ENCODE results near the gene PNKP.
"Not testable (repeated sequence)": the region's sequence is repeated elsewhere in the genome, so short reads cannot be mapped to it uniquely, and the experiment has no call there.

PNKP gene

DNA sequence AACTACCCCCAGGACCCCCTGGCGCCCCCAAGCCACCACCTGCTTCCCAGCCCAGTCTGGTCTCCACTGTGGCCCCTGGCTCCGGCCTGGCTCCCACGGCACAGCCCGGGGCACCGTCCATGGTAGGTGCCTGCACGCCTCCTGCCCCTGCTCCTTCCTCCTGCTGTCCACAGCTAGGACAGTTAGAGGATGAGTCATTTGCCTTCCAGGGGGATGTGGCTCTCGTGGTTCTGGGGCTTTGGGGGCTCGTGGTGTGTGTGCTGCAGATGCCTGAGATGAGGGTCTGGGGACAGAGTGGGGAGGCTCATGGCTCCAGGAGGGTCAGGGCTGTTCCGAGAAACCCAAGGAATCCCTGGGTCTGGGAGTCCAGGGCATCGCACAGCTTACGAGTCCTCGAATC is 36.6 kb downstream of the PNKP start:
- DNase-seq (ENCODE audit: extremely low spot score, insufficient read length, low read depth) (no peak), FAIRE-seq (no peak)

DNA sequence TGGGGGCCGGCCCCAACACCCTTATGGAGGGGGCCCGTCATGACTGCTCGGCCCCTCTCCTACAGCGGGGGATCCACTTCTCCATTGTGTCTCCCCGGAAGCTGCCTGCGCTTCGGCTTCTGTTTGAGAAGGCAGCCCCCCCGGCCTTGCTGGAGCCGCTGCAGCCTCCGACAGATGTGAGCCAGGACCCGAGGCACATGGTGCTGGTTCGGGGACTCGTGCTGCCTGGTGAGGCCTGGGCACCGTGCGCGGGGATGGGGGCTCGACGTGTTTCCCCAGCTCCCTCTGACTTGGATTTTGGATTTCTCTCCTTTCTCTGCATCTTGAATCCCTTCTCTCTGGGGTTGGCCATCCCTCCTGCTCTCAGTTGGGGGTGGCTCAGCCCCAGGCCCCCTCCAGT is 37.7 kb downstream of the PNKP start:
- DNase-seq (ENCODE audit: extremely low spot score, insufficient read length, low read depth): no peak
- no peak for FAIRE-seq

DNA sequence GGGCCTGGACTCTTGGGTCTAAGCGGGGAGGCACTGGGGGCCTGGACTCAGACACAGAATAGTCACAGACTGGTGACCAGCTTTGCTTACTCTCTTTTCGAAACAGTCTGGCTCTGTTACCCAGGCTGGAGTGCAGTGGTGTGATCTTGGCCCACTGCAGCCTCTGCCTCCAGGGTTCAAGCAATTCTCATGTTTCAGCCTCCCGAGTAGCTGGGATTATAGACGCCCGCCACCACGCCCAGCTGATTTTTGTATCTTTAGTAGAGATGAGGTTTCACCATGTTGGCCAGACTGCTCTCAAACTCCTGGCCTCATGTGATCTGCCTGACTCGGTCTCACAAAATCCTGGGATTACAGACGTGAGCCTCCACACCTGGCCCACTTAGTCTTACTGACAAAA is 38.2 kb downstream of the PNKP start:
- no peak for FAIRE-seq
- DNase-seq (ENCODE audit: extremely low spot score, insufficient read length, low read depth): no peak

DNA sequence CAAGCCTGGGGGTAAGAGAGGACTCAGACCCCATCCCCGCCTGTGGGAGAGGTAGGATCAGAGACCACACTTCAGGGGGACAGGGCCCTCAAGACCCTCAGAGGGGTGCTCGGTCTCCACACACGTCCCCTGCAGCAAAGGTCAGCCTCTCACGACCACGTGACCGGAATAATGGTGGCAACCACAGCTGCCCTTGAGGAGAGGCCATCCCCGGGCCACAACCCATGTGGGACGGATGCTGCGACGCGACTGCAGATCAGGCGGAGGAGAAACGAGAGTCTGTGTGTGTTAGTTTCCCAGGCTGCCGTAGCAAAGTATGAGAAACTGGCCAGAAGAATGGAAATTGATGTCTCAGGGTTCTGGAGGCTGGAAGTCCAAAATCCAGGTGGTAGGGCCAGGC is 40.3 kb downstream of the PNKP start:
- FAIRE-seq (no peak), DNase-seq (ENCODE audit: extremely low spot score, insufficient read length, low read depth) (no peak)

DNA sequence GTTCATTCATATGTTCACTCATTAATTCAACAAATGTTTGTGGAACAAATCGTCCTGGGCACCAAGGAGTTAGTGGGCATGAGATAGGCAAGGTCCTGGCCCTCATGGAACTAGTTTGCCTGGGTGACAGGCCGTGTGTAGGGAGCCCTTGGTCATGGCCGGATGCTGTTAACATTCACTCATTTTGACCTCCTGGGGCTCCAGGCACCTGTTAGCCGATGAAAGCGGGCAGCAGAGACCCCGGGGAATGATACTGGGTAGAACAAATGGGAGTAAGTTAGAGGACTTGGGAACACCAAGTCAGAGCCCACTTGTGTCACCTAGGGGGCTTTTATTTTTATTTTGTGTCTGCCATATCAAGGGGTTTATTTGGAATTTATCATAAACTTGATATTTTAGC is 42.7 kb downstream of the PNKP start:
- DNase-seq (ENCODE audit: extremely low spot score, insufficient read length, low read depth) (no peak), FAIRE-seq (no peak)

DNA sequence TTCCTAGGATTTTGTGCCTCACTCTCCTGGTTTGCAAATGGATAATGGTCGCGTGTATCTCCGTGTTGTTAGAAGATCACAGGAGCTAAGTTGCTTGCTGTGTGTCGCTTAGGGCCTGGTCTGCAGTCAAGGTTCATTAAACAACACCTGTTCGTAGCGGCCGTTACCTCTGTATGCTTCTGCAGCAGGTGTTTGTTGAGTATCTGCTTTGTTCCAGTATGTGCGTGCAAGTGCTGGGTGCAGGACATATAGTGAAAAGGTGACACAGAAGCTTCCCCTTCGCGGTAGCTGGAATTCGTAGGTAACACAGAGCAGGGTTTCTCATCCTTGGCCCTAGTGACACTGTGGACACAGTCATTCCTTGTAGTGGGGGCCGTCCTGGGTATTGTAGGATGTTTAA is 43.9 kb downstream of the PNKP start:
- FAIRE-seq (no peak), DNase-seq (ENCODE audit: extremely low spot score, insufficient read length, low read depth) (no peak)

DNA sequence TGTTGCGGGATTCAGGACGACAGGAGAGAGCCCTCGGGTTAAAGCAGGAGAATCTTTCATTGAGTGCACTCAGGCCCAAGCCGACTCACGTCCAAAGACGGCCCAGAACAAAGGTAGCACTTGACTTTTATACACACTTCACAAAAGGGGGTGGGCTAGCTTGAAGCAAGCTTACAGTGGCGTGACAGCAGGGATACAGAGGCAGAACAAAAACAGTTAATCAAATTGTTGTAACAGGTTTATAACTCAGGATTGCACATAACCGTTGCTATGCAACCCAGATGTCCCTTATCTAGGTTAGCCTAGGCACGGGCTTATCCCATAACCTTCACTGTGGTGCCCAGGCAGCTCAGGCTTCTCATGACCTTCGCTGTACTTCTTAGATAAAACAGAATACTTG is 47.3 kb downstream of the PNKP start:
- FAIRE-seq: no peak

DNA sequence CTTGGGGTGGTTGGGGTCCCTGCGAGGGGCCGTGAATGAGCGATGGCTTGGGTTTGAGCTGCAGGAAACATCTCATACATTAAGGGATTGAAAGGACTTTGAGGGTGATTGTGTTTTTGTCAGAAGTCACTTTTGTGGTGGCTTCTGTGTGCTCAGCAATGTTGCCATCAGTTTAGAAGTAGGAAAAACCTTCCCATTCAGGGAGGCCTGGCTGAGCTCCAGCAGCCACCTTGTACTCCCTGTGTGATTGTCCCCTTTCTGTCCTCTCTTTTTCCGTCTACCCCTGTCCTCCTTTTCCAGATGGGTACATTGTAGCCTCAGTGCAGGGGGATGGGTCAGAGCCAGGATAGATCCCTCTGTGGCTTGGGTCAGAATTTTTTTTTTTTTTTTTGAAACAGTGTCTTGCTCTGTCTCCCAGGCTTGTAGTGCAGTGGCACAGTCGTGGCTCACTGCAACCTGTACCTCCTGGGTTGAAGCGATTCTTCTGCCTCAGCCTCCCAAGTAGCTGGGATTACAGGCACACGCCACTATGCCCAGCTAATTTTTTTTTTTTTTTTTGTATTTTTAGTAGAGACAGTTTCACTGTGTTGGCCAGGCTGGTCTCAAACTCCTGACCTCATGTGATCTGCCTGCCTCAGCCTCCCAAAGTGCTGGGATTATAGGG is 47.8 kb downstream of the PNKP start:
- FAIRE-seq; DNase-seq (ENCODE audit: extremely low spot score, insufficient read length, low read depth): not testable (repeated sequence)

More for the DNA sequence above, 47.3 kb downstream of the PNKP start:
- no peak for DNase-seq (ENCODE audit: extremely low spot score, insufficient read length, low read depth)

DNA sequence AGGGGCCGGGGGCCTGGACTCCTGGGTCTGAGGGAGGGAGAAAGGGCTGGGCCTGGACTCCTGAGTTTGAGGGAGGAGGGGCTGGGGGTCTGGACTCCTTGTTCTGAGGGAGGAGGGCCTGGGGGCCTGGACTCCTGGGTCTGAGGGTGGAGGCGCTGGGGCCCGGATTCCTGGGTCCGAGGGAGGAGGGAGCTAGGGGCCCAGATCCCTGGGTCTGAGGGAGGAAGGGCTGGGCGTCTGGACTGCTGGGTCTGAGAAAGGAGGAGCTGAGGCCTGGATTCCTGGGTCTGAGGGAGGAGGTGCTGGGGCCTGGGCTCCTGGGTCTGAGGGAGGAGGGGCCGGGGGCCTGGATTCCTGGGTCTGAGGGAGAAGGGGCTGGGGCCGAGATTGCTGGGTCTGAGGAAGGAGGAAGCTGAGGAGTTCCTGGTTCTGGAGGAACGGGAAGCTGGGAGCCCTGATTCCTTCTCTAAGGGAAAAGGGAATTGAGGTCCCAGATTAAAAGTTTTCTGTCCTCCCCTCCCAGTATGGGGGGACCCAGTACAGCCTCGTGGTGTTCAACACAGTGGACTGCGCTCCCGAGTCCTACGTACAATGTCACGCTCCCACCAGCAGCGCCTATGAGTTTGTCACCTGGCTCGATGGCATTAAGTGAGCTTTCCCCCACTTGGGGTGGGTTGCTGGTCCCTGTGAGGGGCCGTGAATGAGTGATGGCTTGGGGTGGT is 48.6 kb downstream of the PNKP start:
- no peak for DNase-seq (ENCODE audit: extremely low spot score, insufficient read length, low read depth)
- no peak for FAIRE-seq

DNA sequence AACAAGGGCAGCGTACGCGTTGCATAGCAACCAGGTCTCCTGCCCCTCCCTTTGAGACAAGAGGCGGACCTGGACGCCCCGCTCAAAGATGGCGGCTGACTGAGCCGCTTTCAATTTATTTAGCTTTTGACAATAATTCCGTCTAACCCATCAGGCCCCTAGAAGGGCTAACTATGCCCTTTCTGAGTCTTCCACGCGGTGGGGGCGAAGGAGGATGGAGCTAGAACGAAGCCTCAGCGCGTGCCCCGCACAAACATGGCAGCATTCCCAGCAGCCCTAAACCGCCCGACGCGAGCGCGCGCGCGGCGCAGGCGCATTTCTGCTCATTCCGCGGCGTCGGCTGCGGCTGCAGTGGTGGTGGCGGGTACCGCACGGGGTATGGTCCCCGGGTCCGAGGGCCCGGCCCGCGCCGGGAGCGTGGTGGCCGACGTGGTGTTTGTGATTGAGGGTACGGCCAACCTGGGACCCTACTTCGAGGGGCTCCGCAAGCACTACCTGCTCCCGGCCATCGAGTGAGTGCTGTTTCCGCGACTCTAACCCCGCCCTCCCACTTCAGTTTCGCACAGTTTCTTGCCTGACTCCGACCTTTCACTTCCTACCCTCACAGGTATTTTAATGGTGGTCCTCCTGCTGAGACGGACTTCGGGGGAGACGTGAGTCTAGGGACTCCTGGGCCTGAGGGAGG is 49.3 kb downstream of the PNKP start, which contains the start of gene MED25:
Gene MED25 (plus strand): TSS at position 326 of the 685 bp plus-strand sequence. CDS start 53 bp downstream, at position 379.
- DNase-seq (ENCODE audit: extremely low spot score, insufficient read length, low read depth) (peak; percentile 78), FAIRE-seq (peak; percentile 81)

DNA sequence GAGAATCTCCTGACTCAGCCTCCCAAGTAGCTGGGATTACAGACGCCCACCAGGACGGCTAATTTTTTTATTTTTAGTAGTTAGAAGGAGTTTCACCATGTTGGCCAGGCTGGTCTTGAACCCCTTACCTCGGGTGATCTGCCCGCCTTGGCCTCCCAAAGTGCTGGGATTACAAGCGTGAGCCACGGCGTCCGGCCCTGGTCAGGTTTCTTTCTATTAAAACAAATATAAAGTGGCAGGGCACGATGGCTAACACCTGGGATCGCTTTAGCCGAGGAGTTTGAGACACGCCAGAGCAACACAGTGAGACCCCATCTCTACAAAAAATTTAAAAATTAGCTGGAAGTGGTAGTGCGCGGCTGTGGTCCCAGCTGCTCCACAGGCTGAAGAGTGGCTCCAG is 50.8 kb downstream of the PNKP start:
- FAIRE-seq (no peak), DNase-seq (ENCODE audit: extremely low spot score, insufficient read length, low read depth) (no peak)

DNA sequence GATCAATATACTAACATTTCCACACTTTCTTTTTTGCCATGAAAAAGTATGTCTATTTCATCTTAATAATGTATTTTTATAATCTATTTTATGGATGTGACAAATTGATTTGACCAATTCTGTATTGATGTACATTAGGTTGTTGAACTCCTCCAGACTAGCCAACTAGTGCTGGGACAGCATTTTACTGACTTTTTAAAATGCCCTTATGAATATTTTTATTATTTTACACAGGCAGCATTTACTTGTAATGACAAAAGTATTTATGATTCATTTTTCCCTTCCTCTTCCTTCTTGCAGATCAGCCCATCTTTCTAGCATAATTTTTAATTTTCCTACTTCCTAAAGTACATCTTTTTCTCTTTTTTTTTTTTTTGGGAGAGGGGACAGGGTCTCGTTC is 53.4 kb downstream of the PNKP start:
- FAIRE-seq: no peak
- no peak for DNase-seq (ENCODE audit: extremely low spot score, insufficient read length, low read depth)

DNA sequence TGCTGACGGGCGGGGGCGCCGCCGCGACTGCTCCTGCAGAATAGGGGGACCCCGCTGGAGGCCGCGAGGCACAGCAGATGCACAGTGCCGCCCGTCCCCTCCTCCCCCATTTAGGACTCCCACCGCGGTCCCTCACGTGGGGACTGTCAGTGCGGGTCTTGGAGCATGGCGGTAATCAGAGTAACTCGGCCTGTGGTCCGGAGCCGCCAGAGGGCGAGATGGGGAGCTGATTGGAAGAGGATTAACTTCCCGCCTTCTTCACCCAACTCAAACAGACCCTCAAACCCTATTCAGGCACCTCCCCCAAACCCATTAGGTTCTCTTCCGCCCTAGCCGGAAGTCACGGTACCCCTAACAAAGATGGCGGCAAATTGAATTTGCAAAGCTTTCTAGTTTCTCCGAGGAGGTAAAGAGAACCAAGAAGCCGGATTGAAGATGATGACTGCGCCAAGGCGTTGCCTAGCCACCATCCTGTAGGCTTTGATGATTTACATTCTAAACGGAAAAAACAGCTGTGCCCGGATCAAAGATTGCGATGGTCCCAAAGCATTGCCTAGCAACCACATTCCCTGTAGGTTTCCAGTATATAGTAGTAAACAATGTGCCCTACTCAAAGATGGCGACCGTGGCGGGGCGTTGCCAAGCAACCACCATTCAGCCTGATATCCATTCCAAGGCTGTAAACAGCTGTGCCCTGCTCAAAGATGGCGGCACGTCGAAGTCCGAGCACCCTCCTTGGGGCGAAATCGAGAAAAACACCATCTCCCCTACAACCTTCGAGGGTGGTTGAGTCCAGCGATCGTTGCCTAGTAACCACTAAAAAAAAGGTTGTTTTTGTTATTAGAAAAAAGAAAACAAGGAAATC is 54.1 kb downstream of the PNKP start, which contains the start of gene FUZ:
Gene FUZ (minus strand): TSS at position 296 of the 865 bp plus-strand sequence. CDS start 186 bp downstream, at position 110.
- FAIRE-seq (peak; percentile 97), DNase-seq (ENCODE audit: extremely low spot score, insufficient read length, low read depth) (peak; percentile 78)

DNA sequence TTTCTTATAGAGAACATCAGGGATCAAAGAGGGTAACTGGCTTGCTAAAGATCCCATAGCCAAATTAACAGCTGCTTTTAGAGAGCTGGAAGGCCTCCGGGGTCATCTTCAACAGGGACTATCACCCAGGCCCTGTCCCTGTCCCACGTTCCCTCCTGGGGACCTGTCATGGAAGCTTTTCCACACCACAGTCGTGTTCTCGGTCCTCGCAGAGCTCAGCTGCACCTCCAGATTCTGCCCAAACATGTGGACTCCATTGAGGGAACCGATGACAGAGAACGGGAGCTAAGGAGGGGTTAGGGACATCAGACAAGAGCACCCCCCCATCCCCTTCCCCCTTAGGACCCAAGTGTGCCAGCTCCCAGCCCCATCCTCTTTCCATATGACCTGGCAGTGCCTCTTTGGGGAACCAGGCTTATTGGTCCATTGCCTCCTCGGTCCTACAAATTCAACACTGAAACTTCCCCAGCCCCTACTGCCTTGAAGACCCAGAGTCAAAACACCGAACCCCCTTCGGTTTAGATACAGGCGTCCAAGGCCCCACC is 54.9 kb downstream of the PNKP start:
- DNase-seq (ENCODE audit: extremely low spot score, insufficient read length, low read depth): no peak
- no peak for FAIRE-seq

DNA sequence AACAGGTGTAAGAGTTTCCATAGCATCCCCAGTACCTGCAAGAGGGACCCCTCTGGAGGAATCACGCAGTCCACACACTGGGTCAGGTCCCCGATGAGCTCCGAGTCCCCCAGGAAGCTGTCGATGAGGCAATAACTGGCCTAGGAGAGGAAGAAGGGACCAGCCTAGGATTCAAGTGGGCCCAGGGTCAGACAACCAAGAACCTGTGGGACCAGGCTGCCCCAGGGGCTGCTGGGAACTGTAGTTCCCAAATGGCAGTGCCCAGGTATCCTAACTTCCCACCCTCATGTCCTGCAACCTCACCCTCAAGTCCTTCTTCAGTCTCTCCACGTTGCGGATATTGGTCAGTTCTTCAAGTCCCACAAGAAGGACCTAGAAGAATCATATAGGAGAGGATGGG is 56.0 kb downstream of the PNKP start:
- no peak for FAIRE-seq
- no peak for DNase-seq (ENCODE audit: extremely low spot score, insufficient read length, low read depth)
